Fibroblast of the aortic adventitia (primary cell): ENCODE results near the gene MSANTD7. TPM values are rescaled to one million over a fixed set of nuclear protein-coding genes. Genes with fewer than 3 reads are reported as not detected.

Experiments used
- DNase-seq: peaks from one replicate; pipeline ENCODE4 v3.0.0-alpha.2; 2010; ENCODE audit warnings: low read depth
- H3K4me3 ChIP-seq: 2 replicates; pipeline ENCODE4 v1.5.1; 2011; ENCODE audit warnings: low read depth, mild to moderate bottlenecking, control low read depth, low read length, moderate library complexity
- total RNA-seq: library from RNA; depleted of rRNA; stranded (reverse); fragments of >200 nt; gene quantifications from 2 replicates; pipeline ENCODE4 v1.2.3, GENCODE V29; 2012; ENCODE audit warnings: low replicate concordance
- TF ChIP-seq, protein P1 (sequence below): IDR thresholded peaks from 2 replicates; pipeline ENCODE4 v1.5.1; 2011; ENCODE audit warnings: mild to moderate bottlenecking, low read length, control low read depth, inconsistent platforms; ENCODE audit not compliant: insufficient read depth

The MSANTD7 gene
- total RNA-seq, 1 donor, result 18.5 TPM

DNA sequence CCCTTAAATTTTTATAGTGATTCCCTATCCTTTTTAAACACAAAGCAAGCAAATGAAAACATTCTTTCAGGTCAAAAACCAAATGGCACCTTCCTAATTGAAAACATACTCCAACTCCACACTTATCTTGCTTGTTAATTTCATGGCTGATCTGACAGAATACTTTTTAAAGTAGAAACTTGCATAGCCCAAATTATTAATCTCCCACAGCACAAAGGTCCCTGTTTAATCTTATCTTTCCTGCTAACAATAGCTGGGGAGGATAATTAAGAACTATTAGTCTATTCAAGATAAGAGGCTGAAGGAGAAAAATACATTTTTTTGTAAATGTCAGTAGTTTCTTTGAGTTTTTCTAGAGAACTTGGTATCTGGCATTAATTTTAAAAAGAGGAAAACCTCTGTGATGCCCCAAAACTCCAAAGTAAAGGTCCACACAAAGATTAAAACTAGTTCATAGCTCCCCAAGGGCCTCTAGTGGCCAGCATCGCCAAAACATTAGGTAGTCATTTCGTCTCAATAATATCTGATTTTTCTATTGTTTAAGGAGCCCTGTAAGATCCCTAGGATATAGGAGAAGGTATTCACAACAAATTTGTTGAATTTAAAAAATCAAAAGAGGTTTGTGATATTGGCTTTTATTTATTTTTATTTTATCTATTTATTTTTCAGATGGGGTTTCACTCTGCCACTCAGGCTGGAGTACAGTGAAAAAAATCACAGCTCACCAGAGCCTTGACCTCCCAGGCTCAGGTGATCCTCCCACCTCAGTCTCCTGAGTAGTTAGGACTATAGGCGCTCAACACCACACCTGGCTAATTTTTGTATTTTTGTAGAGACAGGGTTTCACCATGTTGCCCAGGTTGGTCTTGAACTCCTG is 15.0 kb upstream of the MSANTD7 start:
- peak; percentile 71 for DNase-seq
- H3K4me3 ChIP-seq, result no peak overlapping the region
- TF ChIP-seq, protein P1, sequence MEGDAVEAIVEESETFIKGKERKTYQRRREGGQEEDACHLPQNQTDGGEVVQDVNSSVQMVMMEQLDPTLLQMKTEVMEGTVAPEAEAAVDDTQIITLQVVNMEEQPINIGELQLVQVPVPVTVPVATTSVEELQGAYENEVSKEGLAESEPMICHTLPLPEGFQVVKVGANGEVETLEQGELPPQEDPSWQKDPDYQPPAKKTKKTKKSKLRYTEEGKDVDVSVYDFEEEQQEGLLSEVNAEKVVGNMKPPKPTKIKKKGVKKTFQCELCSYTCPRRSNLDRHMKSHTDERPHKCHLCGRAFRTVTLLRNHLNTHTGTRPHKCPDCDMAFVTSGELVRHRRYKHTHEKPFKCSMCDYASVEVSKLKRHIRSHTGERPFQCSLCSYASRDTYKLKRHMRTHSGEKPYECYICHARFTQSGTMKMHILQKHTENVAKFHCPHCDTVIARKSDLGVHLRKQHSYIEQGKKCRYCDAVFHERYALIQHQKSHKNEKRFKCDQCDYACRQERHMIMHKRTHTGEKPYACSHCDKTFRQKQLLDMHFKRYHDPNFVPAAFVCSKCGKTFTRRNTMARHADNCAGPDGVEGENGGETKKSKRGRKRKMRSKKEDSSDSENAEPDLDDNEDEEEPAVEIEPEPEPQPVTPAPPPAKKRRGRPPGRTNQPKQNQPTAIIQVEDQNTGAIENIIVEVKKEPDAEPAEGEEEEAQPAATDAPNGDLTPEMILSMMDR, result peak; percentile 73

DNA sequence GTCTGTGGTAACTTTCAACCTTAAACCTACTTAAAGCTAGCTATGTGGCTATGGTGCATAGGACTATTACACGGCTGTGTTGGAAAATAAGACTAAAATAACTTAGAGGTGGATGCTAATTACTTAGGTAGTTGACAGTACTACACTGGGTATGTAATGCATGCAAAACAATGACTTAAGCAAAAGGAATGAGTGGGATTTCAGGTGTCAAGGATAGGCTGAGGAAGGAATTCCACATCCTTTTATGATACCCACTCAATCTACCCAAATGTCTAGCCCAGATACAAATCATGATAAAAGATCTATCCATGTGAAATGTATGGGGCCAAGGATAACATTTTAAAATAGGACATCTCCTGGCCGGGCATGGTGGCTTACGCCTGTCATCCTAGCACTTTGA is 14.1 kb upstream of the MSANTD7 start:
- TF ChIP-seq, protein P1, result no peak
- DNase-seq, result no peak
- H3K4me3 ChIP-seq, result no peak overlapping the region

DNA sequence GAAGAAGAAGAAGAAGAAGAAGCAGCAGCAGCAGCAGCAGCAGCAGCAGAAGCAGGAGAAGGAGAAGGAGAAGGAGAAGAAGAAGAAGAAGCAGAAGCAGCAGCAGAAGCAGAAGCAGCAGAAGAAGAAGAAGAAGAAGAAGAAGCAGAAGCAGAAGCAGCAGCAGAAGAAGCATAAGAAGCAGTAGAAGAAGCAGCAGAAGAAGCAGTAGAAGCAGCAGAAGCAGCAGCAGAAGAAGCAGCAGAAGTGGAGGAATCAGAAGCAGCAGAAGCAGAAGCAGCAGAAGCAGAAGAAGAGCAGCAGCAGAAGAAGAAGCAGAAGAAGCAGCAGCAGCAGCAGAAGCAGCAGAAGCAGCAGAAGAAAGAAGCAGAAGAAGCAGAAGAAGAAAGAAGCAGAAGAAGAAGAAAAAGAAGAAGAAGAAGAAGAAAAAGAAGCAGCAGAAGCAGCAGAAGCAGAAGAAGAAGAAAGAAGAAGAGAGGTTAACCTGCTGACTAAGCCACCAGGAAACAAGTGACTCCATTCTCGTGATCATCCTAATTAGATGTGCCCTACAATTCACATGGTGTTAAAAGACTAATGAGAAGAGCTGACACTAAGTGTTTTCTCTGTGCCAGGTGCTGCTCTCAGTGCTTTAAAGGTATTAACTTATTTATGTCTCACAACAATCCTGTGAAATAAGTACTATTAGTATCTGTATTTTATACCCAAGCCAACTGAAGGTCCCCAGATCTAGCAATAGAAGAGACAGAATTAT is 11.9 kb upstream of the MSANTD7 start:
- TF ChIP-seq, protein P1, result no peak
- no peak overlapping the region for H3K4me3 ChIP-seq
- DNase-seq, result no peak

DNA sequence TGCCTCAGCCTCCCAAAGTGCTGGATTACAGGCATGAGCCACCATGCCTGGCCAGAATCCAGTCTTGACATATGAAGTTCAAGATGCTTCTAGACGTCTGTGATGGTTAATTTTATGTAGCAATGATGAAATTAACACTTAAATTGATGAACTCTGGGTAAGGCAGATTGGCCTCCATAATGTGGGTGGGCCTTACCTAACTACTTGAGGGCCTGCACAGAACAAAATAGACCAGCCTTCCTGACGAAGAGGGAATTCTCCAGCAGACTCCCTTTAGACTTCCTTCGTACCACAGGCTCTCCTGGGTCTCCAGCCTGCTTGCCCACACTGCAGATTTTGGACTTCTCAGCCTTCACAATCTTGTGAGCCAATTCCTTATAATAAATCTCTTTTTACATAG is 5.0 kb upstream of the MSANTD7 start:
- TF ChIP-seq, protein P1, result no peak
- DNase-seq, result no peak
- no peak overlapping the region for H3K4me3 ChIP-seq

DNA sequence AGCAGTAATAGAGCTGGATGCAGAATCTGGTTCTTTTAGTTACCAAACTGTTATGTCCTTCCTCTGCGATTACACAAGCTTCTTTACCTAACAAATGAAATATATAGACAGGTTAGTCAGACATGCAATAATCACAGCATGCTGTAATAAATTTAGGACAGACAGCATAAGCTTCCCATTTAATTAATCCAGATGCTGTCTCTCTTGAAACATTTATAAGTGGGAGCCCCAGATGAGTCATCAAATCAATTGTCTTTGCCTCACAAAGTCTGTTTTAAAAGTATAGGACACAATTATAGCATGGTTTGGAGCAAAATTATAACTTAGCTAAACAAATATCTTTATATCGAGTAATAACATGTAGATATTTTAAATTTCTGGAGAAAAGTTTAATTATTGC is 1.9 kb upstream of the MSANTD7 start:
- DNase-seq, result no peak
- TF ChIP-seq, protein P1, result no peak

DNA sequence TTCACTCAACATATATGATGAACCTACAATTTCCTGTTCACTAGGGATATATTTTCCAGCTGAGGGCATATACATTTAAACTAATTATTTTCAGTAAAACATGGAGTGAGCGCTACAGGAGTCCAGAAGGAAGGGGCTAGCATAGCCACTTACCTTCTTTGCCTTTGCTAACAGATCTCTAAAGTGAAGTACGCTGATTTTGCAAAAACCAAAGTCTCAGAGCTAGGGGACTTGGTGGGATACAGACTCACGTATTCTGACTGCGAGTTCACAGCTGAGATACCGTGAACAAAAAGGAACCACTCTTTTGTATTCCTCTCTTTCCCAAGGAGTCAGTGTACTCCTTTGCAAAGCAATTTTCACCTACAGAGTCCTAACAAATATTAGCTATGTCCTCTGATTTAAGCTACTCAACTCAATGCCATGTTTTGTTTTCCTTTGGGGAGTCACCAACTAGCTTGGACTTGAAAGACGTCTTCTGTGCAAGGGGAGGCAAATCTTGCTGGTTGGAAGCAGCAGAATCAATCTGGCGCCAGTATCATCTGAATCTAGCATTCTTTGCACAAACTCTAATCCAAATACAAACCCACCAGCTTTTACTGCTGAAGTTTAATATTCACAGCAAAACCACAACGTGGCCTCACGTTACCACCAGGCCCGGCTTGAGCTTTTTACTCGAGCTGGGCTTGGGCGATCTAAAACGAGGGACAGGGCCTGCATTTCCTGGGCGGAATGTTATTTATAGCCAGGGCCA is 926 bp upstream of the MSANTD7 start:
- H3K4me3 ChIP-seq, result peak overlapping the region; percentile 88
- no peak for DNase-seq
- TF ChIP-seq, protein P1, result no peak

More for the DNA sequence above, 1.9 kb upstream of the MSANTD7 start:
- no peak overlapping the region for H3K4me3 ChIP-seq
